ENCODE data around the gene FAIM2. TPM values are rescaled to one million over a fixed set of nuclear protein-coding genes. Genes with fewer than 3 reads are reported as not detected.

The FAIM2 gene
- total RNA-seq, 2 donors from 2014 or later: 1.0 to 4.9 TPM

GRCh38 chr12:49903351-49903699 lies 375 bp downstream of the FAIM2 start:
- WGBS, 2 donors: 59 to 64% methylated on average over 12 of the region's 12 CpGs
- intact Hi-C loops (cut with DNase I): no loop called here

GRCh38 chr12:49902399-49903350 lies 1.0 kb downstream of the FAIM2 start:
- Histone ChIP-seq H3K9me3 (no peaks in the 10 kb centered on the region), H3K4me3 (no peak overlapping the region), H3K27ac (no peak overlapping the region), H3K36me3 (replicated peaks in 1 of 2; ENCODE audit: insufficient read depth in 1 of 2, low read depth in 2 of 2) (no peaks in the 10 kb centered on the region), H3K27me3 (no peaks in the 10 kb centered on the region), H3K4me1 (no peaks in the 10 kb centered on the region)
- intact Hi-C loops (cut with DNase I): no loop called here
- TF ChIP-seq CTCF (IDR thresholded peaks at IDR 0.05): no peak
- TF ChIP-seq POLR2A (IDR thresholded peaks at IDR 0.05): no peak
- ATAC-seq: no peak
- 69 to 75% methylated on average over 15 to 16 of the region's 16 CpGs for WGBS, 2 donors
- peak in 1 of 4 donors; percentile 2 for DNase-seq

More at GRCh38 chr12:49903351-49903699, 375 bp downstream of the FAIM2 start:
- H3K4me3 ChIP-seq: no peak overlapping the region
- H3K4me1 ChIP-seq: no peaks in the 10 kb centered on the region
- no peaks in the 10 kb centered on the region for H3K36me3 ChIP-seq (replicated peaks in 1 of 2; ENCODE audit: insufficient read depth in 1 of 2, low read depth in 2 of 2)
- H3K27me3 ChIP-seq: no peaks in the 10 kb centered on the region
- no peaks in the 10 kb centered on the region for H3K9me3 ChIP-seq
- DNase-seq: peak in 1 of 4 donors; percentile 2
- ATAC-seq: no peak
- H3K27ac ChIP-seq: no peak overlapping the region
- no peak for TF ChIP-seq CTCF (IDR thresholded peaks at IDR 0.05)
- no peak for TF ChIP-seq POLR2A (IDR thresholded peaks at IDR 0.05)

- 64 to 76% methylated on average over 5 of the region's 5 CpGs for WGBS, 2 donors
- Histone ChIP-seq H3K4me1 (no peaks in the 10 kb centered on the region), H3K36me3 (replicated peaks in 1 of 2; ENCODE audit: insufficient read depth in 1 of 2, low read depth in 2 of 2) (no peaks in the 10 kb centered on the region), H3K9me3 (no peaks in the 10 kb centered on the region), H3K27ac (no peak overlapping the region), H3K4me3 (no peak overlapping the region), H3K27me3 (no peaks in the 10 kb centered on the region)
- ATAC-seq: no peak
- intact Hi-C loops (cut with DNase I): no loop called here
- TF ChIP-seq CTCF (IDR thresholded peaks at IDR 0.05) (no peak), POLR2A (IDR thresholded peaks at IDR 0.05) (no peak)
- no peak for DNase-seq
Measured at GRCh38 chr12:49901986-49902385, 1.7 kb downstream of the FAIM2 start.

- intact Hi-C loops (cut with DNase I): no loop called here
- DNase-seq (no peak), ATAC-seq (no peak)
- 51 to 57% methylated on average over 1 to 4 of the region's 4 CpGs for WGBS, 2 donors
- Histone ChIP-seq H3K27me3 (no peaks in the 10 kb centered on the region), H3K36me3 (replicated peaks in 1 of 2; ENCODE audit: insufficient read depth in 1 of 2, low read depth in 2 of 2) (no peaks in the 10 kb centered on the region), H3K4me3 (no peak overlapping the region), H3K9me3 (no peaks in the 10 kb centered on the region), H3K27ac (no peak overlapping the region), H3K4me1 (no peaks in the 10 kb centered on the region)
- no peak for TF ChIP-seq CTCF (IDR thresholded peaks at IDR 0.05)
- TF ChIP-seq POLR2A (IDR thresholded peaks at IDR 0.05): no peak
Measured at GRCh38 chr12:49901026-49901425, 2.7 kb downstream of the FAIM2 start.

- intact Hi-C loops (cut with DNase I): no loop called here
- H3K4me3 ChIP-seq: no peak overlapping the region
- TF ChIP-seq POLR2A (IDR thresholded peaks at IDR 0.05) (no peak), CTCF (IDR thresholded peaks at IDR 0.05) (no peak)
- H3K36me3 ChIP-seq (replicated peaks in 1 of 2; ENCODE audit: insufficient read depth in 1 of 2, low read depth in 2 of 2): no peaks in the 10 kb centered on the region
- H3K27me3 ChIP-seq: no peaks in the 10 kb centered on the region
- no peaks in the 10 kb centered on the region for H3K4me1 ChIP-seq
- 60 to 75% methylated on average over 6 of the region's 6 CpGs for WGBS, 2 donors
- no peak for DNase-seq
- no peak for ATAC-seq
- no peak overlapping the region for H3K27ac ChIP-seq
- H3K9me3 ChIP-seq: no peaks in the 10 kb centered on the region
Measured at GRCh38 chr12:49900371-49900770, 3.3 kb downstream of the FAIM2 start.
